ENCODE measurements around the gene NCK2.

Gene NCK2

GRCh38 chr2:105843476-105844374 is 99.0 kb downstream of the NCK2 start:
- DNase-seq (ENCODE audit: low spot score), result no peak
- FAIRE-seq, result no peak

GRCh38 chr2:105845976-105846375 is 101.3 kb downstream of the NCK2 start:
- FAIRE-seq (no peak), DNase-seq (ENCODE audit: low spot score) (no peak)

- no peak for FAIRE-seq
- DNase-seq (ENCODE audit: low spot score), result no peak
These were observed 102.3 kb downstream of the NCK2 start for GRCh38 chr2:105847056-105847455.

GRCh38 chr2:105848367-105848766 is 103.7 kb downstream of the NCK2 start:
- DNase-seq (ENCODE audit: low spot score), result no peak
- FAIRE-seq, result no peak

GRCh38 chr2:105849431-105850179 is 104.9 kb downstream of the NCK2 start:
- no peak for DNase-seq (ENCODE audit: low spot score)
- FAIRE-seq, result no peak

GRCh38 chr2:105852066-105852465 is 107.4 kb downstream of the NCK2 start:
- no peak for FAIRE-seq

GRCh38 chr2:105853354-105854088 is 108.8 kb downstream of the NCK2 start:
- FAIRE-seq (no peak), DNase-seq (ENCODE audit: low spot score) (no peak)

More at GRCh38 chr2:105852066-105852465, 107.4 kb downstream of the NCK2 start:
- no peak for DNase-seq (ENCODE audit: low spot score)

- FAIRE-seq (no peak), DNase-seq (ENCODE audit: low spot score) (no peak)
These were observed 110.3 kb downstream of the NCK2 start for GRCh38 chr2:105854972-105855371.

- no peak for FAIRE-seq
- no peak for DNase-seq (ENCODE audit: low spot score)
These were observed 111.9 kb downstream of the NCK2 start for GRCh38 chr2:105856581-105856980.

GRCh38 chr2:105857076-105857740 is 112.5 kb downstream of the NCK2 start:
- FAIRE-seq, result no peak
- no peak for DNase-seq (ENCODE audit: low spot score)

- DNase-seq (ENCODE audit: low spot score) (no peak), FAIRE-seq (no peak)
These were observed 114.4 kb downstream of the NCK2 start for GRCh38 chr2:105858868-105859693.

- FAIRE-seq (no peak), DNase-seq (ENCODE audit: low spot score) (no peak)
These were observed 114.9 kb downstream of the NCK2 start for GRCh38 chr2:105859694-105859951.

GRCh38 chr2:105860567-105860966 is 115.9 kb downstream of the NCK2 start:
- FAIRE-seq (no peak), DNase-seq (ENCODE audit: low spot score) (no peak)

GRCh38 chr2:105861200-105861599 is 116.5 kb downstream of the NCK2 start:
- DNase-seq (ENCODE audit: low spot score) (no peak), FAIRE-seq (no peak)

GRCh38 chr2:105862843-105863242 is 118.1 kb downstream of the NCK2 start:
- FAIRE-seq, result no peak

GRCh38 chr2:105864262-105864661 is 119.5 kb downstream of the NCK2 start:
- DNase-seq (ENCODE audit: low spot score) (no peak), FAIRE-seq (no peak)

More at GRCh38 chr2:105862843-105863242, 118.1 kb downstream of the NCK2 start:
- DNase-seq (ENCODE audit: low spot score), result no peak

- no peak for DNase-seq (ENCODE audit: low spot score)
- FAIRE-seq, result no peak
These were observed 120.7 kb downstream of the NCK2 start for GRCh38 chr2:105865222-105865913.

GRCh38 chr2:105866216-105867185 is 121.8 kb downstream of the NCK2 start:
- FAIRE-seq (no peak), DNase-seq (ENCODE audit: low spot score) (no peak)

- DNase-seq (ENCODE audit: low spot score), result no peak
- FAIRE-seq, result no peak
These were observed 122.9 kb downstream of the NCK2 start for GRCh38 chr2:105867587-105867986.

All from RCC 7860 (cell line).